HTERT RPE-1 (cell line): ENCODE data around the gene REM2.
"Not testable (repeated sequence)": the region's sequence is repeated elsewhere in the genome, so short reads cannot be mapped to it uniquely, and the experiment has no call there.

Source experiments
- in situ Hi-C: fragments of 300-500 bp; cut with MboI; formaldehyde crosslinking; loops from 4 replicates; pipeline ENCODE4 v1.14.3; 2020; ENCODE audit warnings: low sequenced_read_pairs

The REM2 gene

DNA sequence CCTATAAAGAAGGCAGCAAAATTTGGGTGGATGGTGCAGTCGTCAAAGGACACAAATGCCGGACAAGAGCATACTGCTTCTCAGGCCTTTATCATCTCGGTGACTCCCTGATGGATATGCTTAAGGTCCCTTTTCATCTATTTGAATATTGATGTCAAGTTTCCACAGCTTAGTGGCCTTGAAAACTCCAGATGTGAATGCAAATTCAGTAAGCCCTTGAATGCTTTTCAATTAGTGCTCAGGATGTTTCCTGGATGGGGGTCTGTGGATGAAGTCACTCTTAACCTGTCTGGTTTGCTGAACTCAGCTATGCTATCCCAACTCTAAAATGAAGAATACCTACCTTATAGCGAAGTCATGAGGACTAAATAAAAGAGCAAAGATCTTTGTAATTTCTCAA is 10.7 kb downstream of the REM2 start:
- in situ Hi-C loops = no loop called here

DNA sequence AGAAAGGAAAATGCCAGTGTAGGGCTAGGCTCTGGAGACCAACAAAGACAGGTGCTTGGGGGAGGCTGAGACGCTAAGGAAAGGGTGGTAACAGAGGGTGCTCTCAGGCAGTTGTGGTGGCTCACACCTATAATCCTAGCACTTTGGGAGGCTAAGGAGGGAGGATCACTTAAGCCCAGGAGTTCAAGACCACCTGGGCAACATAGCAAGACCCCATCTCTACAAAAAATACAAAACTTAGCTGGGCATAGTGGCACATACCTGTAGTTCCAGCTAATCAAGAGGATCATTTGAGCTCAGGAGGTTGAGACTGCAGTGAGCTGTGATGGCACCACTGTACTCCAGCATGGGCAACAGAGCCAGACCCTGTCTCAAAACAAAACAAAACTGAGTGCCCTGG is 12.4 kb downstream of the REM2 start:
- in situ Hi-C loops = no loop called here

DNA sequence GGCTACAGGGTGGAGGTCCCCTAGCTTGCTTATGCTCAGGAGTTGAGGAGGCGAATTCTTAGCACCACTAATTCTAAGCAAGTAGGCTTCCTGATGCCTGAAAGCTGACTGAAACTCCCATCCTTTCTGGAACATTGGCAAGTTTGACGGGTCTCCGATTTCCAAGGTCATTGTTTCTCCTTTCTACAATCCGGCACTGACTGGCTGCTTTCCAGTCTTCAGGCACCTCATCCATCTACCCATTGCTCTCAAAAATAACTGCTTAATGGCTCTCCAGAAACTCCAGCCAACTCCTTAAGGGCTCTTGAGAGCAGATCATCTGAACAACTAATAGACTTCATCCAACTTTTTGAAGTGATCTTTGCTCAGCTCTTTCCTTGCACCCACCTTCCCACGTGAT is 13.3 kb downstream of the REM2 start:
- in situ Hi-C loops = no loop called here

DNA sequence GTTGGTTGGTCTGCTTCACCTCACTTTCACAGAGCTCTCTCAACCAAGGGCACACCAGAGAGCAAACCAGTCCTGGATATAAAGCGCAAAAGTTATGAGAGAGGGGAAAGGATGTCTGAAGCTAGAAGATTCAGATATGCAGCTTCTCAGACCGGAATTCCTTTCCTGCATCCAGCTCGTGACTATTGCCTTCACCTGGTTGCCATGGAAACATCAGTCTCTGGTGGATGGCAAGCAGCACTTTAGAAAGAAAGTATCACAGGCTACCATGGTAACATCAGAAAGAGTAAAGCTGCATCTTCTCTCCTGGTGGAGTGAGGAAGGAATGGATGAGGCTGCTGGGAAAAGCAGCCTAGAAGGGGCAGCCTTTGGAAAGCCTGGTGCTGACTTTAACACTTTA is 13.7 kb downstream of the REM2 start:
- in situ Hi-C loops = no loop called here

DNA sequence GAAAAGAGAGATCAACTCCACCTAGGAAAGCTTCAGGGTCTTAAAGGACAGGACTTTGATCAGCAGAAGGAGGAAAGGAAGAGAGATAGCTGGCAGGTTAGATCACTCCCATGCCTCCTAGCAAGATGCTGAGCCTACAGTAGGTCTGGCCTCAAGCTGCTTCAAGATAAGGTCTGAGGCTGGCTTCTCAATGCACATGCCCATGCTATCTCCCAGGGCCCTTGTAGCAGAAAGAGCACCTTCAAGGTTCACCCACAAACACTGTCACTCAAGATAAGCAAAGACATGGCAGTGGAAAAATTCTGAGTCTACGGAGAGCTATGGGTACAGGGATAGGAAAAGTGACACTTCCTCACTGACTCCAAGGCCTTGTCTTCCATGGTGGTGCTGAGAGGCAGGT is 14.3 kb downstream of the REM2 start:
- in situ Hi-C loops = no loop called here

DNA sequence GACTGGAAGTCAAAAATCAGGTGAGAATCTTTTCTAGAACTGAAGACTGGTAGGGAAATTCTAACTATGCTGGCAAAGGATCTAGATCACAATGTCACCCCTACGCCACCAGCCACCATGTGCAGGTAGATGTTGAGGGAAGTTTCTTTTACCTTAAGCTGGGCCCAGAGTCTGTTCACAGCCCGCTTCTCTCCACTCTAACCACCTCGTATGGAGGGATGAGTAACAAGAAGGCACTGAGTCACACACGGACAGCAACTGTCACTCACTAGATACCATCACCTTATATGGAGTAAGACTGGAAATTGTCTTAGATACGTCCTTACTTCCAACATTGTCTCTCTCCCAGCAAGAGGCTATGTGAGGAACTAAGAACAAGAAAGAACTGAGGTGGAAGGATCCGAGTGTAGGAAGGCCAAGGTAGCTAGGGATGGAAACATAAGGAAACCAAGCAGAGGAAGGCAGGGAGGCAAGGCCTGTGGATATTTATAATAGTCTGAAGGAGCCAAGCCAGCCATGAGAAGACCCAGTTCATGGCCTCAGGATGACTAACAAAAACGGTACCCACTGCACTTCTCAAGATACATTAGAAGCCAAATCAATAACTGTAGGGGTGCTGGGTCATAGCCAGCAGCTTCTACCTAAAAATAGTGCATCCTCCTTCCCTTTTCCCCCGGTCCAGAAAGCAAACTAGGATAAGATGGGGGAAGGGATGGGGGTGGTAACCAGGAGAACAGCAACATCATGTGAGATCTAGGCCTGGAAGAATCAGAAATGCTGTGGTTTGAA is 15.5 kb downstream of the REM2 start:
- in situ Hi-C loops = no loop called here

DNA sequence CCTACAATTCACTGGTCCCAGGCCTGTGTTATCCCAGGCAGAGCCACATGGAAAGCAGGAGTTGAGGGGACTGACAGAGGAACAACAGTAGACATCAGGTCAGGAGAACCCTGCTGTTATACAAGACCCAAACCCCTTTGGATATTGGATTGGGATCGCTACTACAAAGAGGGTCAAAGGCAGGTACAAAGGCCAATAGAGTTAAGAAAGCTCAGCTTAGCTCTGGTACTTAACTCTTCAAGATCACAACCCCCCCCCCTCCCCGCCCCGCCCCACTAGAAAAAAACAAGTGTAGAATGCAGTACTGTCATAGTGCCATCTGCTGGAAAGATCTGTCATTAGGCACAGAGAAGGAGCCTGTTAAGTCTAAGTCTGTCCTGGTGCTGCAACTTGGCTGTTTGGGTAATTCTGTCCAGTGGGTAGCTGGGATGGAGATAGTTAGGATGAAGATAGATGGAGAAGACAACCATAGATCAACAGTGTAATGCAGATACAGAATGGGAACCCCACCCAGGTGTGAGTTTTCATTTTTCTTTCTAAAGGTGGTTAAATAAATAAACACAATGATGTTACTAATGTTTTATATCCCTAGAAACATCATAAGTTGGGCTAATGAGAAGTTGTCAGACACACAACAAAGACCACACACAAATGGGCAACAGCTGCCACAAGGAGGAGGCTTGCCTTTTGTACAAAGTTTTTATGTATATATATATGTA is 17.2 kb downstream of the REM2 start:
- in situ Hi-C loops = no loop called here

DNA sequence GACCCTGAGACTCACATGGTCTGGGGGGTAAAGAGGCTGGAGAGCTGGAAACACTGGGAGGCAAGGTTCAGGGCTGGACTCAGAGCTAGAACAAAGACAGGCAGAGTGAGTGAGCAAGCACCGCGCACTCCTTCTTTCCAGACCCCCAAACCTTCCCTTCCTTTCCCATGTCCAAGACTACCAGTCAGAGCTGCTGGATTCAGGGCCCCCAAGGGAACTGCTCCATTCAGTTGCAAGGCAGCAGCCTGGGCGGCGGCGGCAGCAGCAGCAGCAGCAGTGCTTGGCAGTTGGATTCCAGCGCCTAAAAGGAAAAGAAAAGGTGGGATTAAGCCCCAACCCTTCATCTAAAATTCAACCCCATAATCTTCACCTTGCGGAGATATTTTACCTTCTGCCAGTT is 18.8 kb downstream of the REM2 start:
- in situ Hi-C loops = no loop called here

DNA sequence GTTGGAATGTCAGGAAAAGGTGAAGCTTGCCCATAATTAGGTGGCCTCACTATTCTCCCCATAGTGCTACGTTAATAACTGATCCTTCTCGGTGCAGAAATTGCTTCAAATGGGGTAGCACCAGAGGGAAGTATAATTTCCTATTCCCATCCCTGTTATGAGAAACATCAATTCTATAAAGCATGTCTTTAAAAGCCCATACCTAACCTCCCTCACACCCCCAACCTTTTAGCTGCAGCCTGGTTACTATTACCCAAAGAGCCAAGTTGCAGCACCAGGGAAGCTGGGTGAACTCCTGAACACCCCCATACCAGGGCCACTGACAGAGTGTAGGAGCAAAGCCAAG is 20.7 kb downstream of the REM2 start:
- in situ Hi-C loops = no loop called here

DNA sequence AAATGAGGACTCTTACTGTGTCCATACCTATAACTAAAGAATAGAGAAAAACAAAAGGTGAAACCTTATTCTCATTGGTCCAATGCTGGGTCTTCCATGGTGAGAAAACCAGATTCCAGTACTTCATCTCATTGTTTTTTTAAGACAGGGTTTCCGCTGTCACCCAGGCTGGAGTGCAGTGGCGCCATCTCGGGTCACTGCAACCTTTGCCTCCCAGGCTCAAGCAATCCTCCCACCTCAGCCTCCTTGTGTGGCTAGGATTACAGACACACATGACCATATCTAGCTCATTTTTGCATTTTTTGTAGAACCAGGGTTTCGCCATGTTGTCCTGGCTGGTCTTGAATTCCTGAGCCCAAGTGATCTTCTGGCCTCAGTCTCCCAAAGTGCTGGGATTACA is 22.6 kb downstream of the REM2 start:
- in situ Hi-C loops = no loop called here

DNA sequence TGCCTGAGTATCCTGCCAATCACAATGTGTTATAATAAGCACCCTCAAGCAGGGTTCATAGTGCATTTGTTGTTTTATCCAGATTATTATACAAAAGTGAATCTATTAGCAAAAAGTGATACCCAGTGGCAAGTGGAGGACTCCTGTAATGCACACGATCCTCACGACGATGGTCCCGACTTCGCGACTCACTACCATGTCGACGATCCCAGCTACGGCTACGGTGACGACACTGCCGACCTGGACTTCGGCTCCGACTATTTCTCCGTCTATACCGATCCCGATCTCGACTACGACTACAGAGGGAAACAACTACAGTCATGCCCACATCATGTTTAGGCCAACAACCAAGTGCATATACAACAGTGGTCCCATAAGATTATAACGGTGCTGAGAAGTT is 23.1 kb downstream of the REM2 start:
- in situ Hi-C loops = no loop called here

DNA sequence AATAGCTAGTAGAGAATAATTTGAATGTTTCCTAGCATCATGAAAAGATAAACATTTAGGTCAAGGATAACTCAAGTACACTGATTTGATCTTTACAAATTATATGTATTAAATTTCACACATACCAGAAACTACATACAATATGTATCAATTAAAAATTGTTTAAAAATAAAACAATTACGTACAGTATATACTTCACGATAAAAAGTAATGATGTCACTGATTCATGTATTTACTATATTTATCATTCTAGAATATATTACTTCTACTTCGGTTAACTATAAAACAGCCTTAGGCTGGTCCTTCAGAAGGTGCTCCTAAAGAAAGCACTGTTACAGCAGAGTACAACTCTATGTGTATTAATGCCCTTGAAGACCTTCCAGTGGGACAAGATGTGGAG is 24.4 kb downstream of the REM2 start:
- in situ Hi-C loops = no loop called here

DNA sequence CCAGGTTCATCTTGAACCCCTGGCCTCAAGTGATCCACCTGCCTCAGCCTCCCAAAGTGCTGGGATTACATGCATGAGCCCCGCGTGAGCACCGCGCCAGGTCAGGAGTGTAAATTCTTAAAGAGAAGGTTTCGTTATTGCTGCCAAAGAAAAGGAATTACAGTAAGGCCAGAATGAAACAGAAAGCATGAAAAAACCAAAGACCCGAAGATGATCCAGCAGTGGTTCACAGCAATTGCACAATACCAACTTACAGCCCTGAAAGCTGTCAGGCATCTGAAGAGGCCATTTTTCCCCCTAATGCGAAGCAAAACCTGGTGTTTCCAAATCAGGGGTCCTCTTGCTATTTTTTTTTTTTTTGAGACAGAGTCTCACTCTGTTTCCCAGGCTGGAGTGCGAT is 25.6 kb downstream of the REM2 start:
- in situ Hi-C loops = no loop called here

DNA sequence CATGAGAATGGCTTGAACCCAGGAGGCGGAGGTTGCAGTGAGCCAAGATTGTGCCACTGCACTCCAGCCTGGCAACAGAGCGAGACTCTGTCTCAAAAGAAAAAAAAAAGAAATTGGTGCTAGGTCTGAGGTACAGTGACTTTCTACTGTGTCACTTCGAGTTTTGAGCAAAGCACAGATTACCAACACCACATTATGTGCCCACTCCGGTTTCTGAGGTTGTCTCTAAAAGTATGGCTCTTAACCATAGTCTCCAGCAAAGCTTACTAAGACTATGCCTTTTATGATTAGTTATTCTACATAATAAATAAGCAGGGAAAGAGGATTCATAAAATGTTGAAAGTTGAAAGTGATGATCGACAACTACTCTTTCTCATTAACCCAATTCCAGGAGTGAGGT is 27.9 kb downstream of the REM2 start:
- in situ Hi-C loops = no loop called here

DNA sequence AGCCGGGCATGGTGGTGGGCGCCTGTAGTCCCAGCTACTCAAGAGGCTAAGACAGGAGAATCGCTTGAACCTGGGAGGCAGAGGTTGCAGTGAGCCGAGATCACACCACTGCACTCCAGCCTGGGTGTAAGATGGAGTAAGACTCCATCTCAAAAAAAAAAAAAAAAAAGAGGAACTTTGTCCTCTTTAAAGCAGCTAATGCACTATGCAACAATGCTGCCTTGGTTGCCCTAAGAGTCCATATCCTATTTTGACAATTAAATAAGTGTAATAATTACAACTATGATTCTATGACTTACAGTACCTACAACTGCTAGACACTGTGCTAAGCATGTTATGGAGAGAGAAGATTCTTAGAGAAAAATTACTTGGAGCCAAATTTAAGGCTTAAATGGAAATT is 31.8 kb downstream of the REM2 start:
- in situ Hi-C loops = not testable (repeated sequence)

DNA sequence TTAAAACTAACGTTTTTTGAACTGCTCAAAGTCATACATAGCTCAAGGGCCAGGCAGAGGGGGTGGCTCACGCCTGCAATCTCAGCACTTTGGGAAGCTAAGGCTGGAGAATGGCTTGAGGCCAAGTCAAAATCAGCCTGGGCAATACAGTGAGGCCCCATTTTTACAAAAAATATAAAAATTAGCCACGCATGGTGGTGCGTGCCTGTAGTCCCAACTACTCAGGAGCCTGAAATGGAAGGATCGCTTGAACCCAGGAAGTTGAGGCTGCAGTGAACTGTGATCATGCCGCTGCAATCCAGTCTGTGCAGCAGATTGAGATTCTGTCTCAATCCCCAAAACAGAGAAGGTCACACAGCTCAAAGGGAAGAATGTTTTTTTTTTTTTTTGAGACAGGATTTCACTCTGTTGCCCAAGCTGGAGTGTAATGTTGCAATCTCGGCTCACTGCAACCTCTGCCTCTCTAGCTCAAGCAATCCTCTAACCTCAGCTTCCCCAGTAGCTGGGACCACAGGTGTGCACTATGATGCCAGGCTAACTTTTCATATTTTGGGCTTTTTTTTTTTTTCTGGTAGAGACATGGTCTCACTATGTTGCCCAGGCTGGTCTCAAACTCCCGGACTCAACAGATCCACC is 33.0 kb downstream of the REM2 start:
- in situ Hi-C loops = no loop called here

DNA sequence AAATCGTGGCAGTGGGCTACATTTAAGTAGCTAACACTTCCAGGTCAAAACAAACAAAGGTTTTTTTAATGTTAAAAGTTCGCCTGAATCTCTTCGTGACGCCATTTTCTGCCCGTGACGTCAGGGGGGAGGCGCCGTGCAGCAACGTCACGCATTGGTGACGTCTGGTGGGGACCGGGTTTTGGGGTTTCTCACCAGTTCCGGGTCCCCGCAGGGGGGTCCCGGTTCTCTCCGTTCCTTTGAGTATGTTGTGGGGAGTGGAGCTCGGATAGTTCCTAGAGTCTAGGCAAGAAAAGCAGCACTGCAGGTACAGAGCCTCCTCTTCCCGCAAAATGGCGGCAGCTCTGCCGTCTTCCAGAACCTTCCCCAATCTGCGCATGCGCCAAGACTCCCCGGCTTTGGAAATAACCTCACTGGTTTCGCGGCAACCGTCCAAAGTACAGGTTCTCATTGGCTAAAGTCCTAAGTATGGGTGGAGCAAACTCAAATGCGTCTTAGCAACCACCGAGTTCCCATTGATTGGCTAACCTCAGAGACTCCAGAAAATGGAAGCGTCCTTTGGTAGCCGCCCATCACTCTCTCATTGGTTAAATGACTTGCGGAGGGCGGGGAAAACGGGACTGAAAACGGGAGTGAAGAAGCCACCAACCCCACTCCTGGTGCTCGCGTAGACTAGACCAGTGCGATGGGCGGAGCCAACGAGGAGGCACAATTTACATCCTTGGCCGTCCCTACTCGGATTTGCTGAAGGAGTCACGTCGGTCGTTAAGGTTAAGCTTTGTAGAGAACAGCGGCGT is 36.0 kb downstream of the REM2 start, which contains the start of gene RBM23:
RBM23 (minus strand) TSS at position 346 of the 797 bp plus-strand sequence.
- in situ Hi-C loops = no loop called here

DNA sequence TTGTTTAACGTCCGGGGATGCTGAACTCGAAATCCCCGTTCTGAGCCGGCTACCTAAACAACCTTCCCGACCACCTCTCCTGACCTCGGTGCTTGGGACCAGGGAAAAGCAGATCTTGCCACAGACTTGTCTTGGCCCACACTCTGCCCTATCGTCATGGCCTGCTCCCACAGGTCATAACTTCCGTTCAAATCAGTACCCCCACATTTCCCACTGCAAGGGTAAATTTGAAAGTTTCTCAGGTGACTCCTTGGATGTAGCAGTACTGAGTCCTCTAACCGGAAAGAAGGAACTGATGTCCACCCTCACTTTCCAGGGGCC is 36.5 kb downstream of the REM2 start:
- in situ Hi-C loops = no loop called here

DNA sequence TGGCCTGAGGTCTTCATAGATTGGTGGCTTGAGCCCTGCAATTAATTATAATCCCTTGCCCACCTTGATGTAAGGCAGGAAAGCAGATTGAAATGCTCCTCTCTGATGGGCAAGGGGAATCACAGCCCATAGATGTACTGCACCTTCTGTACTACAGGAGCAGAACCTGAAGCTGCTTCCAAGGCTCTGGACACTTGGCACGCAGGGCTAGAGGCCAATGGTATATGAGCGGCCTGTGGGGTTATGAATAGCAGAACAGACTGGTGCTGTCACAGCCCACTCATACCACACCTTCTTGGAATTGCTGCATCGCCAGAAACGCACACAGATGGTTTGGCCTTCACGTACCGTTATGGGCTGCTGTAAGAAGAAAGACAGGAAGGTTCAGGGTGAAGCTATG is 37.7 kb downstream of the REM2 start:
- in situ Hi-C loops = no loop called here

DNA sequence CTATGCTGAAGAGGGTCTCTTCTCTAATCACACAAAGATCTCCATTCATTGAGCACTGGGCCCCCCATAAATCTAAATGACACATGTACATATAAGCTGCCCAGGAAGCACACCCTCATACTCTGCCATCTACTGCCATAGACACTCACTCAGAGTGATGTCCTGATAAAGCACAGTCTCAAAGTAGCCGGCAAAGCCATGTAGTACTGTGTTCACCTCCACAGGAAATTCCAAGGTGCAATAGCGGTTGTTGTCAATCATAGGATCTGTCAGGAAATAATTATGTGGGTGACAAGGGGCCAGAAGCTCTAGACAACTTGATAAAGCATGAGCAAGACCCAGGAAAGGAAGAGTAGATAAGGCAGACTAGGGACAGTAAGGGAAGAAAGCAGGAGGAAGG is 39.3 kb downstream of the REM2 start:
- in situ Hi-C loops = no loop called here

DNA sequence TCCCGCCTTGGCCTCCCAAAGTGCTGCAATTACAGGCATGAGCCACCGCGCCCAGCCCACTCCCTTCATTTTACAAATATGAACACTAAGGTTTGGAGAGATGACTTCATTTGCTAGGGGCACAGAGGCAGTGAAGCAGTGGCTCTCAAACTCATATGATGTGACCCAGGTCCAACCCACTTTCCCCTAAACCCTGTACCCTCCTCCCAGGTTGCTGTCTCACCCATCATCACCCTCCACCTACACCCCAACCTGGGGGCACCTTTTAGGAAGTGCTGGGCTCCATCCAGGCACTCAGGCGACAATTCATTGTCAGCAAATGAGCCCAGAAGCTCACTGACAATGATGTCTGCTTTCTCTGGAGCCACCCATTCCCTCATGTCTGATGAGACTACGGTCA is 40.7 kb downstream of the REM2 start:
- in situ Hi-C loops = no loop called here

DNA sequence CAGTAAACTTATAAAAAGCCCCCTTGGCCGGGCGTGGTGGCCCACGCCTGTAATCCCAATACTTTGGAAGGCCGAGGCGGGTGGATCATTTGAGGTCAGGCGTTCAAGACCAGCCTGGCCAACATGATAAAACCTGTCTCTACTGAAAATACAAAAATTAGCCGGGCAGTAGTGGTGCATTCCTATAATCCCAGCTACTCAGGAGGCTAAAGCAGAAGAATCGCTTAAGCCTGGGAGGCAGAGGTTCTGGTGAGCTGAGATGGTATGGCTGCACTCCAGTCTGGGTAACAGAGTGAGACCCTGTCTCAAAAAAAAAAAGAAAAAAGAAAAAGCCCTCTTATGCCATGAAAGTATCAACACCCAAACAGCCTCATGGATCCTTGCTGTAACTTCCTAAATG is 42.5 kb downstream of the REM2 start:
- in situ Hi-C loops = no loop called here
